Tibial nerve (tissue), 4 donors: ENCODE measurements around the gene AP2A1.

ENCODE experiments used
- CTCF ChIP-seq, 5 experiments: fragments of 200-600 bp in 3 of 5; fragments of 450-650 bp in 2 of 5; sonication (generic) in 3 of 5; IDR thresholded peaks; one replicate each; pipeline ENCODE4 v1.5.1; 2016 to 2019; ENCODE audit warnings: antibody characterized with exemption in 5 of 5, mild to moderate bottlenecking in 3 of 5, moderate library complexity in 2 of 5
- EP300 ChIP-seq, 2 donors: sonication (generic); formaldehyde crosslinking; IDR thresholded peaks; one replicate each; pipeline ENCODE4 v1.6.1; 2017; ENCODE audit warnings: antibody characterized with exemption in 2 of 2, mild to moderate bottlenecking in 1 of 2
- POLR2A ChIP-seq, 2 donors: fragments of 450-650 bp; IDR thresholded peaks; one replicate each; pipeline ENCODE4 v1.6.1; 2017; ENCODE audit warnings: antibody characterized with exemption in 2 of 2, mild to moderate bottlenecking in 2 of 2, moderate library complexity in 2 of 2

GRCh38 chr19:49845414-49845813 lies 78.6 kb downstream of the AP2A1 start:
- TF ChIP-seq POLR2A (IDR thresholded peaks at IDR 0.05) (no peak), CTCF (IDR thresholded peaks at IDR 0.05) (no peak), EP300 (IDR thresholded peaks at IDR 0.05) (no peak)
